ENCODE data around the gene SUGCT.

Gene SUGCT

GRCh38 chr7:40428421-40428820, 293.6 kb downstream of the SUGCT start:
- Histone ChIP-seq H3K27ac (no peak overlapping the region), H2AFZ (no peak overlapping the region), H3K9me3 (ENCODE audit: control insufficient read depth, low read length) (no peaks in the 10 kb centered on the region), H3K9ac (no peak overlapping the region), H3K4me3 (ENCODE audit: low read depth, low read length) (no peak overlapping the region), H3K27me3 (ENCODE audit: control insufficient read depth, insufficient read depth, low read length) (no peaks in the 10 kb centered on the region), H3K36me3 (ENCODE audit: control insufficient read depth, insufficient read depth, low read length) (no peaks in the 10 kb centered on the region), H3K79me2 (no peaks in the 10 kb centered on the region), H3K4me2 (ENCODE audit: low read length) (no peak overlapping the region), H3K4me1 (no peaks in the 10 kb centered on the region)
- TF ChIP-seq CTCF (IDR thresholded peaks at IDR 0.05) = no peak

- Histone ChIP-seq H3K27ac (no peak overlapping the region), H3K9me3 (ENCODE audit: control insufficient read depth, low read length) (no peaks in the 10 kb centered on the region), H3K36me3 (ENCODE audit: control insufficient read depth, insufficient read depth, low read length) (no peaks in the 10 kb centered on the region), H3K9ac (no peak overlapping the region), H2AFZ (no peak overlapping the region), H3K79me2 (no peaks in the 10 kb centered on the region), H3K27me3 (ENCODE audit: control insufficient read depth, insufficient read depth, low read length) (no peaks in the 10 kb centered on the region), H3K4me2 (ENCODE audit: low read length) (no peak overlapping the region), H3K4me1 (no peaks in the 10 kb centered on the region), H3K4me3 (ENCODE audit: low read depth, low read length) (no peak overlapping the region)
- TF ChIP-seq CTCF (IDR thresholded peaks at IDR 0.05) = no peak
Measured at GRCh38 chr7:40429826-40430225, 295.0 kb downstream of the SUGCT start.

- Histone ChIP-seq H3K4me3 (ENCODE audit: low read depth, low read length) (no peak overlapping the region), H3K27me3 (ENCODE audit: control insufficient read depth, insufficient read depth, low read length) (no peaks in the 10 kb centered on the region), H2AFZ (no peak overlapping the region), H3K4me1 (no peaks in the 10 kb centered on the region), H3K9me3 (ENCODE audit: control insufficient read depth, low read length) (no peaks in the 10 kb centered on the region), H3K4me2 (ENCODE audit: low read length) (no peak overlapping the region), H3K27ac (no peak overlapping the region), H3K79me2 (no peaks in the 10 kb centered on the region), H3K9ac (no peak overlapping the region), H3K36me3 (ENCODE audit: control insufficient read depth, insufficient read depth, low read length) (no peaks in the 10 kb centered on the region)
- no peak for TF ChIP-seq CTCF (IDR thresholded peaks at IDR 0.05)
Measured at GRCh38 chr7:40432046-40432445, 297.2 kb downstream of the SUGCT start.

GRCh38 chr7:40436710-40437109, 301.9 kb downstream of the SUGCT start:
- H3K4me3 ChIP-seq (ENCODE audit: low read depth, low read length) = no peak overlapping the region
- H2AFZ ChIP-seq = no peak overlapping the region
- H3K9ac ChIP-seq = no peak overlapping the region
- no peaks in the 10 kb centered on the region for H3K9me3 ChIP-seq (ENCODE audit: control insufficient read depth, low read length)
- no peaks in the 10 kb centered on the region for H3K4me1 ChIP-seq
- H3K4me2 ChIP-seq (ENCODE audit: low read length) = no peak overlapping the region
- H3K27ac ChIP-seq = no peak overlapping the region
- H3K36me3 ChIP-seq (ENCODE audit: control insufficient read depth, insufficient read depth, low read length) = no peaks in the 10 kb centered on the region
- H3K27me3 ChIP-seq (ENCODE audit: control insufficient read depth, insufficient read depth, low read length) = no peaks in the 10 kb centered on the region
- TF ChIP-seq CTCF (IDR thresholded peaks at IDR 0.05) = no peak
- H3K79me2 ChIP-seq = no peaks in the 10 kb centered on the region

- Histone ChIP-seq H3K36me3 (ENCODE audit: control insufficient read depth, insufficient read depth, low read length) (no peaks in the 10 kb centered on the region), H2AFZ (no peak overlapping the region), H3K9ac (no peak overlapping the region), H3K4me3 (ENCODE audit: low read depth, low read length) (no peak overlapping the region), H3K4me1 (no peaks in the 10 kb centered on the region), H3K27me3 (ENCODE audit: control insufficient read depth, insufficient read depth, low read length) (no peaks in the 10 kb centered on the region), H3K79me2 (no peaks in the 10 kb centered on the region), H3K4me2 (ENCODE audit: low read length) (no peak overlapping the region), H3K27ac (no peak overlapping the region), H3K9me3 (ENCODE audit: control insufficient read depth, low read length) (no peaks in the 10 kb centered on the region)
- TF ChIP-seq CTCF (IDR thresholded peaks at IDR 0.05) = no peak
Measured at GRCh38 chr7:40437498-40437897, 302.7 kb downstream of the SUGCT start.

Data from parathyroid adenoma (tissue), 2 donors.